HEK293 (cell line): ENCODE results near the gene UBXN6.

ENCODE experiments used
- CTCF ChIA-PET: fragments of 350-600 bp; formaldehyde crosslinking; extraction: SDS; loops from one replicate; lab custom pipeline; 2021; ENCODE audit warnings: antibody characterized with exemption; lab: Yijun Ruan, JAX
- POLR2A ChIA-PET: fragments of 300-600 bp; formaldehyde crosslinking; extraction: SDS; loops from one replicate; lab custom pipeline; 2020; ENCODE audit warnings: antibody characterized with exemption, inconsistent platforms; lab: Yijun Ruan, JAX
- H3K27ac ChIP-seq: fragments of 200-500 bp; sonication (Bioruptor generic); 2 replicates; pipeline ENCODE4 v1.5.1; 2014; ENCODE audit warnings: low read depth, low read length, control low read depth, inconsistent platforms; ENCODE audit errors: extremely low read depth
- H3K36me3 ChIP-seq, 2 experiments: fragments of 200-500 bp in 1 of 2; sonication (Bioruptor generic) in 1 of 2; 1 replicate in 1 of 2; 2 replicates in 1 of 2; pipeline ENCODE4 v1.5.1; 2014 to 2017; ENCODE audit warnings: inconsistent platforms in 2 of 2, low read length in 2 of 2; ENCODE audit not compliant: control insufficient read depth in 2 of 2, insufficient read depth in 1 of 2
- H3K4me1 ChIP-seq: fragments of 200-500 bp; sonication (Bioruptor generic); 2 replicates; pipeline ENCODE4 v1.5.1; 2014; ENCODE audit warnings: mild to moderate bottlenecking, low read length, inconsistent platforms; ENCODE audit not compliant: control insufficient read depth, insufficient read depth
- H3K4me3 ChIP-seq: 2 replicates; pipeline ENCODE4 v1.5.1; 2011; ENCODE audit warnings: low read depth, mild to moderate bottlenecking, control low read depth, low read length, moderate library complexity
- H3K9me3 ChIP-seq: fragments of 200-500 bp; sonication (Bioruptor generic); 2 replicates; pipeline ENCODE4 v1.5.1; 2014; ENCODE audit warnings: low read depth, low read length, inconsistent platforms; ENCODE audit not compliant: control insufficient read depth, insufficient read depth
- EGR2 ChIP-seq: fragments of 450-650 bp; formaldehyde crosslinking; IDR thresholded peaks from 2 replicates; pipeline ENCODE4 v1.5.1; 2016; ENCODE audit warnings: low read depth, missing biosample characterization, missing genetic modification characterization
- GLI2 ChIP-seq: fragments of 450-650 bp; formaldehyde crosslinking; IDR thresholded peaks from 2 replicates; pipeline ENCODE4; 2017; ENCODE audit warnings: missing biosample characterization, missing genetic modification characterization, low read depth, borderline replicate concordance
- GLIS2 ChIP-seq: fragments of 450-650 bp; formaldehyde crosslinking; IDR thresholded peaks from 2 replicates; pipeline ENCODE4 v1.5.1; 2016; ENCODE audit warnings: missing biosample characterization, missing genetic modification characterization
- KLF16 ChIP-seq: fragments of 450-650 bp; formaldehyde crosslinking; IDR thresholded peaks from 2 replicates; pipeline ENCODE4 v1.5.1; 2017; ENCODE audit warnings: missing biosample characterization, missing genetic modification characterization
- KLF9 ChIP-seq: fragments of 450-650 bp; formaldehyde crosslinking; IDR thresholded peaks from 2 replicates; pipeline ENCODE4 v1.5.1; 2016; ENCODE audit warnings: missing biosample characterization, missing genetic modification characterization, low read depth
- SCRT1 ChIP-seq: fragments of 450-650 bp; formaldehyde crosslinking; IDR thresholded peaks from 2 replicates; pipeline ENCODE4 v1.5.1; 2016; ENCODE audit warnings: missing biosample characterization, missing genetic modification characterization, borderline replicate concordance
- SP3 ChIP-seq: fragments of 450-650 bp; formaldehyde crosslinking; IDR thresholded peaks from 2 replicates; pipeline ENCODE4 v1.5.1; 2016; ENCODE audit warnings: missing biosample characterization, missing genetic modification characterization
- SP7 ChIP-seq: fragments of 450-650 bp; formaldehyde crosslinking; IDR thresholded peaks from 2 replicates; pipeline ENCODE4 v1.5.1; 2016; ENCODE audit warnings: missing biosample characterization, missing genetic modification characterization
- ZBTB1 ChIP-seq: fragments of 450-650 bp; formaldehyde crosslinking; IDR thresholded peaks from 2 replicates; pipeline ENCODE4 v1.5.1; 2016; ENCODE audit warnings: missing biosample characterization, missing genetic modification characterization
- ZBTB20 ChIP-seq: fragments of 450-650 bp; formaldehyde crosslinking; IDR thresholded peaks from 2 replicates; pipeline ENCODE4 v1.5.1; 2016; ENCODE audit warnings: missing biosample characterization, missing genetic modification characterization
- ZNF146 ChIP-seq: fragments of 450-650 bp; formaldehyde crosslinking; IDR thresholded peaks from 2 replicates; pipeline ENCODE4 v1.5.1; 2016; ENCODE audit warnings: missing biosample characterization, missing genetic modification characterization
- ZNF155 ChIP-seq: fragments of 450-650 bp; formaldehyde crosslinking; IDR thresholded peaks from 2 replicates; pipeline ENCODE4 v1.5.1; 2016; ENCODE audit warnings: missing biosample characterization, missing genetic modification characterization
- ZNF350 ChIP-seq: fragments of 450-650 bp; formaldehyde crosslinking; IDR thresholded peaks from 2 replicates; pipeline ENCODE4 v1.5.0; 2017; ENCODE audit warnings: missing biosample characterization, mild to moderate bottlenecking, missing genetic modification characterization
- ZNF600 ChIP-seq: fragments of 450-650 bp; formaldehyde crosslinking; IDR thresholded peaks from 2 replicates; pipeline ENCODE4 v1.5.1; 2016; ENCODE audit warnings: missing biosample characterization, missing genetic modification characterization
- ZNF610 ChIP-seq: fragments of 450-650 bp; formaldehyde crosslinking; IDR thresholded peaks from 2 replicates; pipeline ENCODE4 v1.5.1; 2016; ENCODE audit warnings: missing biosample characterization, missing genetic modification characterization, borderline replicate concordance
- ZNF792 ChIP-seq: fragments of 450-650 bp; formaldehyde crosslinking; IDR thresholded peaks from 2 replicates; pipeline ENCODE4 v1.5.1; 2016; ENCODE audit warnings: missing biosample characterization, missing genetic modification characterization
- TF ChIP-seq, protein P1 (sequence below): fragments of 450-650 bp; formaldehyde crosslinking; IDR thresholded peaks from 2 replicates; pipeline ENCODE4 v1.5.1; 2016; ENCODE audit warnings: missing biosample characterization, missing genetic modification characterization, borderline replicate concordance
- TF ChIP-seq, protein P2 (sequence below): fragments of 450-650 bp; formaldehyde crosslinking; IDR thresholded peaks from 2 replicates; pipeline ENCODE4 v1.5.1; 2016; ENCODE audit warnings: missing biosample characterization, missing genetic modification characterization, borderline replicate concordance
- TF ChIP-seq, protein P3 (sequence below): fragments of 450-650 bp; formaldehyde crosslinking; IDR thresholded peaks from 2 replicates; pipeline ENCODE4 v1.5.1; 2016; ENCODE audit warnings: missing biosample characterization, missing genetic modification characterization
- TF ChIP-seq, protein P4 (sequence below): sonication (generic); formaldehyde crosslinking; IDR thresholded peaks from 2 replicates; pipeline ENCODE4 v1.8.1; 2022; ENCODE audit warnings: mild to moderate bottlenecking, moderate library complexity, missing genetic modification reagents
- TF ChIP-seq, protein P5 (sequence below): fragments of 450-650 bp; formaldehyde crosslinking; IDR thresholded peaks from 2 replicates; pipeline ENCODE4 v1.5.1; 2016; ENCODE audit warnings: missing biosample characterization, missing genetic modification characterization

Gene UBXN6

DNA sequence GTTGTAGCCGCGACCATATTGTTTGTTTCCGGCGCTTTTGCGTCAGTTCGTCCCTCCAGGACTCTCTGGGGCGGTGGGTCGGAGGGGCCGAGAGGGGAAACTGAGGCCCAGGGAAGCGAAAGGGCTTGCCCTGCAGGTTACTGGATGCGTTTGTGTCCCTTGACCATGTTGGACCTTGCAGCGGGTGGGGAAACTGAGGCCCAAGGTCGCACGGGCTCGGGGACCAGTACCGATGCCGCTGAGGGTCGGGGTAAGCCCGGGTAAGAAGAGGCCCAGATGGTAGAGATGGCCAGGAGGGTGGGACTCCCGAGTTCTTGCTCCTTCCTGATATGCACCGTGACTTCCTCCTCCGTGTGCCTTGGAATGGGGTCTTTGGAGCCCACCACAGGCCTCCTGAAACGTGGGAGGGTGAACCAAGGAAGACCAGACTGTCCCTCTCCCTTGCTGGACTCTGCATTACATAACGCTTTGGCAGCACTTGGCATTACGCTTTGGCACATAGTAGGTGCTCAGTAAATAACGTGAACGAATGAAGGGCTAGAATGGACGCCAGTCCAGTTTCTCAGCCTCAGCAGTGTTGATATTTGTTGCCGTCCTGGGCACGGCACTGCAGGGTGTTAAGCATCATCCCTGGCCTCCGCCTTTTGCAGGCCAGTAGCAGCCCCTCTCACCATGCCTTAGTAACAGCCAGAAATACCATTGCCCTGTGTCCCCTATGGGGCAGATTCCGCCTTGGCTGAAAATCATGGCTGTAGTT, 54.4 kb downstream of the UBXN6 start (continued):
- TF ChIP-seq, protein P1, sequence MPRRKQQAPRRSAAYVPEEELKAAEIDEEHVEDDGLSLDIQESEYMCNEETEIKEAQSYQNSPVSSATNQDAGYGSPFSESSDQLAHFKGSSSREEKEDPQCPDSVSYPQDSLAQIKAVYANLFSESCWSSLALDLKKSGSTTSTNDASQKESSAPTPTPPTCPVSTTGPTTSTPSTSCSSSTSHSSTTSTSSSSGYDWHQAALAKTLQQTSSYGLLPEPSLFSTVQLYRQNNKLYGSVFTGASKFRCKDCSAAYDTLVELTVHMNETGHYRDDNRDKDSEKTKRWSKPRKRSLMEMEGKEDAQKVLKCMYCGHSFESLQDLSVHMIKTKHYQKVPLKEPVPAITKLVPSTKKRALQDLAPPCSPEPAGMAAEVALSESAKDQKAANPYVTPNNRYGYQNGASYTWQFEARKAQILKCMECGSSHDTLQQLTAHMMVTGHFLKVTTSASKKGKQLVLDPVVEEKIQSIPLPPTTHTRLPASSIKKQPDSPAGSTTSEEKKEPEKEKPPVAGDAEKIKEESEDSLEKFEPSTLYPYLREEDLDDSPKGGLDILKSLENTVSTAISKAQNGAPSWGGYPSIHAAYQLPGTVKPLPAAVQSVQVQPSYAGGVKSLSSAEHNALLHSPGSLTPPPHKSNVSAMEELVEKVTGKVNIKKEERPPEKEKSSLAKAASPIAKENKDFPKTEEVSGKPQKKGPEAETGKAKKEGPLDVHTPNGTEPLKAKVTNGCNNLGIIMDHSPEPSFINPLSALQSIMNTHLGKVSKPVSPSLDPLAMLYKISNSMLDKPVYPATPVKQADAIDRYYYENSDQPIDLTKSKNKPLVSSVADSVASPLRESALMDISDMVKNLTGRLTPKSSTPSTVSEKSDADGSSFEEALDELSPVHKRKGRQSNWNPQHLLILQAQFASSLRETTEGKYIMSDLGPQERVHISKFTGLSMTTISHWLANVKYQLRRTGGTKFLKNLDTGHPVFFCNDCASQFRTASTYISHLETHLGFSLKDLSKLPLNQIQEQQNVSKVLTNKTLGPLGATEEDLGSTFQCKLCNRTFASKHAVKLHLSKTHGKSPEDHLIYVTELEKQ (tag by site-specific recombination) = no peak
- TF ChIP-seq KLF9 (tag by site-specific recombination) = 0 out of 2 replicates have a peak, but pooled peaks have one; percentile 10
- 0 out of 2 replicates have a peak, but pooled peaks have one; percentile 16 for TF ChIP-seq ZBTB20 (tag by site-specific recombination)
- peak; percentile 57 for TF ChIP-seq ZNF600 (tag by site-specific recombination)
- TF ChIP-seq, protein P2, sequence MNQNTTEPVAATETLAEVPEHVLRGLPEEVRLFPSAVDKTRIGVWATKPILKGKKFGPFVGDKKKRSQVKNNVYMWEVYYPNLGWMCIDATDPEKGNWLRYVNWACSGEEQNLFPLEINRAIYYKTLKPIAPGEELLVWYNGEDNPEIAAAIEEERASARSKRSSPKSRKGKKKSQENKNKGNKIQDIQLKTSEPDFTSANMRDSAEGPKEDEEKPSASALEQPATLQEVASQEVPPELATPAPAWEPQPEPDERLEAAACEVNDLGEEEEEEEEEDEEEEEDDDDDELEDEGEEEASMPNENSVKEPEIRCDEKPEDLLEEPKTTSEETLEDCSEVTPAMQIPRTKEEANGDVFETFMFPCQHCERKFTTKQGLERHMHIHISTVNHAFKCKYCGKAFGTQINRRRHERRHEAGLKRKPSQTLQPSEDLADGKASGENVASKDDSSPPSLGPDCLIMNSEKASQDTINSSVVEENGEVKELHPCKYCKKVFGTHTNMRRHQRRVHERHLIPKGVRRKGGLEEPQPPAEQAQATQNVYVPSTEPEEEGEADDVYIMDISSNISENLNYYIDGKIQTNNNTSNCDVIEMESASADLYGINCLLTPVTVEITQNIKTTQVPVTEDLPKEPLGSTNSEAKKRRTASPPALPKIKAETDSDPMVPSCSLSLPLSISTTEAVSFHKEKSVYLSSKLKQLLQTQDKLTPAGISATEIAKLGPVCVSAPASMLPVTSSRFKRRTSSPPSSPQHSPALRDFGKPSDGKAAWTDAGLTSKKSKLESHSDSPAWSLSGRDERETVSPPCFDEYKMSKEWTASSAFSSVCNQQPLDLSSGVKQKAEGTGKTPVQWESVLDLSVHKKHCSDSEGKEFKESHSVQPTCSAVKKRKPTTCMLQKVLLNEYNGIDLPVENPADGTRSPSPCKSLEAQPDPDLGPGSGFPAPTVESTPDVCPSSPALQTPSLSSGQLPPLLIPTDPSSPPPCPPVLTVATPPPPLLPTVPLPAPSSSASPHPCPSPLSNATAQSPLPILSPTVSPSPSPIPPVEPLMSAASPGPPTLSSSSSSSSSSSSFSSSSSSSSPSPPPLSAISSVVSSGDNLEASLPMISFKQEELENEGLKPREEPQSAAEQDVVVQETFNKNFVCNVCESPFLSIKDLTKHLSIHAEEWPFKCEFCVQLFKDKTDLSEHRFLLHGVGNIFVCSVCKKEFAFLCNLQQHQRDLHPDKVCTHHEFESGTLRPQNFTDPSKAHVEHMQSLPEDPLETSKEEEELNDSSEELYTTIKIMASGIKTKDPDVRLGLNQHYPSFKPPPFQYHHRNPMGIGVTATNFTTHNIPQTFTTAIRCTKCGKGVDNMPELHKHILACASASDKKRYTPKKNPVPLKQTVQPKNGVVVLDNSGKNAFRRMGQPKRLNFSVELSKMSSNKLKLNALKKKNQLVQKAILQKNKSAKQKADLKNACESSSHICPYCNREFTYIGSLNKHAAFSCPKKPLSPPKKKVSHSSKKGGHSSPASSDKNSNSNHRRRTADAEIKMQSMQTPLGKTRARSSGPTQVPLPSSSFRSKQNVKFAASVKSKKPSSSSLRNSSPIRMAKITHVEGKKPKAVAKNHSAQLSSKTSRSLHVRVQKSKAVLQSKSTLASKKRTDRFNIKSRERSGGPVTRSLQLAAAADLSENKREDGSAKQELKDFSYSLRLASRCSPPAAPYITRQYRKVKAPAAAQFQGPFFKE (tag by site-specific recombination) = 0 out of 2 replicates have a peak, but pooled peaks have one; percentile 63
- no peak for TF ChIP-seq ZNF350 (tag by site-specific recombination)

DNA sequence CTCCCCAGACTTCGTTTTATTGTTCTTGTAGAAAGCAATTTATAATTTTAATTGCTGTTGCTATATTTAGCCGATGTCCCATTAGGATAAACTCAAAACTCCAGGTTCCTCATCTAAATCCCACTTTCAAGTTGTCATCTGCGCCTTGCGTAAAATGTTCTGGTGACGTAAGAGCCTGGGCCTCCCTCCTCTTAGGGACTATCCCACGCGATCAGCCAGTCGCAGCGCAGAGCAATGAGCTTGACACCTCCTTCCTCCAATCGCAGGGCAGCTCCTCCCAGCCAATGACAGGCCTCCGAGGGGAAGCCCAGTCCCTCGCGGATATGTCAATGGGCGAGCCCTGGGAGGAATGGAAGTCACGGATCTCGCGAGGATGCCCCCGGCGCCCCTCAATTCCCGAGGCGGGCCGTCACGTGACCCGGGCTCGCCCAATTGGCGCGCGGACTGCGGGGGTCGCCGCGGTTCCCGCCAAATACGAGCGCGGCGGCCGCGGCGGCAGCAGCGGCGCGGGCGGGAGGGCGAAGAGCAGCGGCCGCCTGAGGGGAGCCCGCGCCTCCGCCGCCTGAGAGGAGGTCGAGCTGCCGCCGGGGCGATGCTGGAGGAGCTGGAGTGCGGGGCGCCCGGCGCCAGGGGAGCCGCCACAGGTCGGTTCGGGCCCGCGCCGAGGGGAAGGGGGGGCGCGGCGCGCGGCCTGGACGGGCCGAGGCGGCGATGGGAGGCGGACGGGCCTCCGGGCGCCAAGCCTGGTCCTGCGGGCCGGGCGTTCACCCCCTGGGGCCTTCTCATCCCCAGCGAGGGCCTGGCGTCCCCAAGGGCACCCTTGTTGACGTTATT, 55.2 kb downstream of the UBXN6 start, which contains the start of gene CHAF1A:
Gene CHAF1A (plus strand): TSS at position 470 of the 834 bp plus-strand sequence. CDS start 123 bp downstream, at position 593.
- POLR2A ChIA-PET = interaction anchor here (0.7 to 1.7 kb wide), 17 partner anchors 8 to 566 kb away, joined by 3 to 19 read pairs (median 4); partner anchors contain the start of genes HDGFL2, KDM4B and MPND
- TF ChIP-seq, protein P3, sequence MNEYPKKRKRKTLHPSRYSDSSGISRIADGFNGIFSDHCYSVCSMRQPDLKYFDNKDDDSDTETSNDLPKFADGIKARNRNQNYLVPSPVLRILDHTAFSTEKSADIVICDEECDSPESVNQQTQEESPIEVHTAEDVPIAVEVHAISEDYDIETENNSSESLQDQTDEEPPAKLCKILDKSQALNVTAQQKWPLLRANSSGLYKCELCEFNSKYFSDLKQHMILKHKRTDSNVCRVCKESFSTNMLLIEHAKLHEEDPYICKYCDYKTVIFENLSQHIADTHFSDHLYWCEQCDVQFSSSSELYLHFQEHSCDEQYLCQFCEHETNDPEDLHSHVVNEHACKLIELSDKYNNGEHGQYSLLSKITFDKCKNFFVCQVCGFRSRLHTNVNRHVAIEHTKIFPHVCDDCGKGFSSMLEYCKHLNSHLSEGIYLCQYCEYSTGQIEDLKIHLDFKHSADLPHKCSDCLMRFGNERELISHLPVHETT (tag by site-specific recombination) = no peak
- TF ChIP-seq, protein P4, sequence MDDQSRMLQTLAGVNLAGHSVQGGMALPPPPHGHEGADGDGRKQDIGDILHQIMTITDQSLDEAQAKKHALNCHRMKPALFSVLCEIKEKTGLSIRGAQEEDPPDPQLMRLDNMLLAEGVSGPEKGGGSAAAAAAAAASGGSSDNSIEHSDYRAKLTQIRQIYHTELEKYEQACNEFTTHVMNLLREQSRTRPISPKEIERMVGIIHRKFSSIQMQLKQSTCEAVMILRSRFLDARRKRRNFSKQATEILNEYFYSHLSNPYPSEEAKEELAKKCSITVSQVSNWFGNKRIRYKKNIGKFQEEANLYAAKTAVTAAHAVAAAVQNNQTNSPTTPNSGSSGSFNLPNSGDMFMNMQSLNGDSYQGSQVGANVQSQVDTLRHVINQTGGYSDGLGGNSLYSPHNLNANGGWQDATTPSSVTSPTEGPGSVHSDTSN (CRISPR knock-in tag) = peak; percentile 70; the same call in 1 of the 2 replicates
- TF ChIP-seq EGR2 (tag by site-specific recombination) = no peak
- TF ChIP-seq SP7 (tag by site-specific recombination) = peak; percentile 58; the same call in 1 of the 2 replicates
- TF ChIP-seq ZBTB1 (tag by site-specific recombination) = no peak
- no peak for TF ChIP-seq SCRT1 (tag by site-specific recombination)
- peak; percentile 77 for TF ChIP-seq GLIS2 (tag by site-specific recombination)
- peak; percentile 88 for TF ChIP-seq KLF16
- TF ChIP-seq SP3 (tag by site-specific recombination) = peak; percentile 91
- no peak for TF ChIP-seq ZNF610 (tag by site-specific recombination)
- no peak for TF ChIP-seq ZNF146 (tag by site-specific recombination)
- TF ChIP-seq GLI2 (tag by site-specific recombination) = no peak
- no peak for TF ChIP-seq ZNF792 (tag by site-specific recombination)
- no peak for TF ChIP-seq ZNF155
- TF ChIP-seq, protein P5, sequence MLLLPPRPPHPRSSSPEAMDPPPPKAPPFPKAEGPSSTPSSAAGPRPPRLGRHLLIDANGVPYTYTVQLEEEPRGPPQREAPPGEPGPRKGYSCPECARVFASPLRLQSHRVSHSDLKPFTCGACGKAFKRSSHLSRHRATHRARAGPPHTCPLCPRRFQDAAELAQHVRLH (tag by site-specific recombination) = no peak

More for the DNA sequence above, 55.2 kb downstream of the UBXN6 start, which contains the start of gene CHAF1A:
- CTCF ChIA-PET = interaction anchor here (0.8 to 3.0 kb wide), 5 partner anchors 9 to 135 kb away, joined by 4 to 40 read pairs (median 27); no protein-coding TSS in a partner anchor
- H3K36me3 ChIP-seq = peaks cover 9 to 41% of the 10 kb centered on the region in 2 experiments
- no peaks in the 10 kb centered on the region for H3K9me3 ChIP-seq
- H3K27ac ChIP-seq = peak within 1 kb of the TSS; percentile 92
- peak within 1 kb of the TSS; percentile 94 for H3K4me3 ChIP-seq
- H3K4me1 ChIP-seq = no peaks in the 10 kb centered on the region
